GM18951 (cell line): Measurements from ENCODE around the gene FAM174B.

ENCODE experiments used
- POLR2A ChIP-seq: IDR thresholded peaks from 4 replicates; pipeline ENCODE4 v1.6.1; 2011; ENCODE audit warnings: mild to moderate bottlenecking; ENCODE audit not compliant: insufficient read length, insufficient read depth; ENCODE audit errors: extremely low read depth
- in situ Hi-C: fragments of 300-500 bp; cut with MboI; formaldehyde crosslinking; loops from one replicate; pipeline ENCODE4 v1.12.0; 2022; ENCODE audit warnings: low sequenced_read_pairs, mixed read lengths, inconsistent platforms; ENCODE audit not compliant: unreplicated experiment

FAM174B gene

DNA sequence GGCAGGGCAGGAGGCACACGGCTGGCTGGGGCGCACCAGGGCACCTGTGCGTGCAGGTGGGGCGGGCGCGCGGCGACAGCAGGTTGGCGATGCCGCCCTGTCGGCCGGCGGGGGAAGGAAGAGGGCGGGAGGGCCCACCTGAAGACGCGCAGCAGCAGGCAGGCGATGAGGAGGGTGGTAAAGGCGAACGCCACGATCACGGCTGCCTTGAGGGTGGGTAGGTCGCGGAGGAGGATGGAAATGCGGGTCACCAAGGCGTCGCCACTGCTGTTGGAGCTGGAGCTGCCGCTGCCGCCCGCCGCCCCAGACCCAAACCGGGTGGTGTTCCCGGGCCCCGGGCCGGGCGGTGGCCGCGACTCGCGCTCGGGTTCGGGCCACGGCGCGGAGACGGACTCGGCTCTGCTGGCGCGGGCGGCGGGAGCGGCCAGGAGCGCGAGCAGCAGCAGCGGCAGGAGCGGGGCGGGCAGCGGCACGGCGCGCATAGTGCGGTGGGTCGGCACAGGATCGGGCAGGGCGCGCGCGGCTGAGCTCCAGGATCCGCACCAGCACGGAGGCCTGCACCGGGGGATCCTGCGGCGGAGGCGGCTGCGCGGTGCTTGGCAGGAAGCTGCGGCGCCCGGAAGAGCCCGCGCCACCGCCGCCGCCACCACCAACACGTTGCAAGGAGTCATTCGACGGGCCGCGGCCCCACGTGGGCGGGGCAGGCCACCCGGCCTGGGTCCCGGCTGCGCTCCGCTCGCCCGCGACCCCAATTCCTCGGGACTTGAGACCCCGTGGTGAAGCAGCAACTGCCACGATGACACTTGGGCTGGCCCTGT, at the start of gene FAM174B:
FAM174B (minus strand) TSS at position 598 of the 818 bp plus-strand sequence.
- in situ Hi-C loops: no loop called here
- TF ChIP-seq POLR2A: no peak

DNA sequence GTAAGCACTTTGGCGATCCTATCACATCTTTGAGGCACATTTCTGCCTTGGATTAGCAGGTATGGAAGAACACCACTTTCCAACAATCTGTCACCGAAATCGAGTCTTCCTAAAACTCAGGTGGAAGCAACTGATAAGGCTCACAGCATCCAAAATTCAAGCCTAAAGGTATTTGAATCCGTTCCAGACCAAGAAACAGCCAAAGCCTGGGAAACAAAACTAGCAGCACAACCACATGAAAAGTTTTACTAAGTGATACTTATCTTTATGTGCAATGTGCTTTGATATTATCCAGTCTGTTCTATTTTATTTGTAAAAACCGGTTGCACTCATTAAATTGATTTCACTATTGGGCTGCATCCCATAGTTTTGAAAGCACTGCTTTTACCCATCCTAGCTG, 40.5 kb upstream of the FAM174B start:
- TF ChIP-seq POLR2A: no peak
- in situ Hi-C loops: no loop called here

DNA sequence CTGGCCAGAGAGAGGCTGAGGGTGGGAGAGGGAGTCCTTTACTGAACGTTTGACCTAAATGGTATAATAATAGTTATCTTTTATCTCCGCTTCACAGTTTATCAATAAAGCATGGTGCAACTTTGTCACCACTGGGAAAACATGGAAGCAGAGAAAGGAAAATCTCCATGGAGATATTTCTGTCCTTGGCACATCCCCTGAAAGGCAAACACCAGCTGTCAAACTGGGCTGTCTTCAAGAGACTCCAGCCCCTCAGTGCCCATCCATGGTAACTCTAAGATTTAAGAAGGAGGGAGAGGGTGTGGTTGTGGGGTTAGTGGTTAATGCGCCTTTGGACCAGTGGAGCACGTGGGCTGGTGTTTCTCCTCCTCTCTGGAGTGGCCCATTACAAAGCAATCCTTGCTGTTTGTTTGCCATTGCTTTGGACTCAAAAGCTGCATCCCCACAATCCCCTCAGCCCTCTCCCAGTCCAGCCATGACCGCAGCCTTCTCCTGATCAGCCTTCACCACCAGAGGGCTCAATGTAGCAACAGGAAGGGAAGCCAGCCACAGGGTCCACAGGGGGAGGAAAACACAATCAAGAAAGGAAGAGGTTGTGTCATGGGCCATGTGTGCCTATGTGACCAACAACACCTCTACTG, 38.2 kb upstream of the FAM174B start:
- in situ Hi-C loops: no loop called here
- no peak for TF ChIP-seq POLR2A

DNA sequence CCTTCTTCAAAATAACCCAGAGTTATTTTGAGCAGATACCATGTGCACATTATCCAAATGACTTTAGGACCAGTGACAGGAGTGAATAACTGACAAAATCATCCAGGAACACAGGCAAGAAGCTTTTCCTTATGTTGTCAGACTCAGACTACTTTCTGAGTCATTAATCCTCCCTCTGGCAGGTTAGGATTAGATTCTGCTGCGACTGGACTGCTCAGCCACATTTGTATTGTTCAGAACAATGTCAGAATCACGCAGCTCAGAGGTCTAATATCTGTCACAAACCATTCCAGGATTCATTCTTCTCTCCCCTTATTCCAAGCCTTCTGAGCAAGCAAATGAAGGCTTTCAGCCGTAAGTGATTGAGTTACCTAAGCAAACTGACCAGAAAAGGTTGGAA, 34.8 kb upstream of the FAM174B start:
- in situ Hi-C loops: no loop called here
- no peak for TF ChIP-seq POLR2A

DNA sequence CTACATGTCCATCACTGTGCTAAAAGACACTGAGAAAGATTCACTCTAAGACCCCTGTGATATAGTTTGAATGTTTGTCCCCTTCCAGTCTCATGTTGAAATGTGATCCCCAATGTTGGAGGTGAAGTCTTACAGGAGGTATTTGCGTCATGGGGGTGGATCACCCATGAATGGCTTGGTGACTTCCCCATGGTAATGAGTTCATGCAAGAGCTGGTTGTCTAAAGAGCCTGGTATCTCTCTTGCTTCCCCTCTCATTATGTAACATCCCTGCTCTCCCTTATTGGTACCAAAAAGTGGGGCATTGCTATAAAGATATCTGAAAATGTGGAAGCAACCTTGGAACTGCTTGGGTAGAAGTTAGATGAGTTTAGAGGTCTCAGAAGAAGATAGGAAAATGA, 32.2 kb upstream of the FAM174B start:
- in situ Hi-C loops: no loop called here
- no peak for TF ChIP-seq POLR2A

DNA sequence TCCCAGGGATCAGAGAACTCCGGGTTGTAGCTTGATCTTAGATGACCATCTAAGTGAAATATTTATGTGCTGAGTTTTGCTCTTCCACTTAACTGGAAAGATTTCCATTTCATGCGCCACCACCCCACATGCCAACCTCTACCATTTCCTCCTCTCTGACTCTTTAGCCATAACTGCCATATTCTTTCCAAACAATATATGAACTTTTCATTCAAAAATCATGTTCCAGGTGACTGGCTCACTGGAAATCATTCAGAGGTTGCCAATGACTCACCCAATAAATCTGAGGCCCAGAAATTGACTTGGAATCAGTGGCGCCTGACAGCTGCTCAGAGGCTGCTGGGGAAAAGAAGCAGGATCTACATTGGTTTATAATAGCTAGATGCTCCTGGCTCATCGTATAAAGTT, 31.6 kb upstream of the FAM174B start:
- in situ Hi-C loops: no loop called here
- no peak for TF ChIP-seq POLR2A

DNA sequence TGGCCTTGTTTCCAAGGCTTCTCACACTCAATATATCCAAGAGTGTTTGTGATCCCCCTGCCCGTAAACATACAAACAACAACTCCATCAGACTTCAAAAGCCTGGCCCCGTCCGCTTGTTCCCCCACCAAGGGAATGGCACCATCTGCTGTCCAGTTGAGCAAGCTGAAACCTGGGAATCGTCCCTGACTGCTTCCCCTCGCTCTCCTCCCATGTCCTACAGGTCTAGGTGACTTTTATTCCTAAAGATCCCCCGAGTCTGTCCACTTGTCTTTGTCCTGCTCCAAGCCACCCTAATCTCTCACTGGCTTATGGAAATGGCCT, 27.9 kb upstream of the FAM174B start:
- in situ Hi-C loops: no loop called here
- TF ChIP-seq POLR2A: no peak

DNA sequence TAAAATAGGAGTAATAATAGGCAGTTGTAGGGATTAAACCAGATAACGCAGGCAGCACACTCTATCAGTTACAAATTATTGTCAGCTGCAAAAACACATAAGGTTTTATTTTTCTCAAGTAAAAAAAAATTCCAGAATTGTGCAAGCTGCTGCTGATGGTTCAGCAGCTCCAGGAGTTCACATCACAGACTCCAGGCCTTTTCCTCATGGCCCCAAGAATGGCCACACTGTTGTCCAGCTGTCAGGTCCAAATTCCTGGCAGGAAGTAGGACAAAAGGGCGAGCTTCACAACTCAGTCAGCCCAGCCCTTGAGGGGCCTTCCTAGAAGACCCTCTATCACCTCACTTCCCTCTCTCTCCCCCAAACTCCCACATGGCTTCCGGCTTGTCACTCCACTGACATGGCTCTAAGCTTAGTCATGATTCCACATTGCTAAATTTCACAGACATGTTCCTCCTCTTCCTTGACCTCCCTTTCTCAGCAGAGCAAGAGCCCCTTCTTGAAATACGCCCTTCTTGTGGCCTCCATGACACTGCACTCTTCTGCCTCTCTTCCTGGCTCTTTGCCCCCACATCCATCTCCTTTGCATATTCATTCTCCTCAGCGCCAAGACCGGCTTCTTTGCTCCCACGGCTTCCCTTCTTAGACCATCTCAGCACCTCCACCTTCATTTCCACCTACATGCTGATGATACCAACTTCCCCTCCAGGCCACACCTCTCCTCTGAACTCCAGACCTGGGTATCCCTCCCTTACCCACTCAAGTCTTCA, 27.4 kb upstream of the FAM174B start:
- in situ Hi-C loops: no loop called here
- no peak for TF ChIP-seq POLR2A

DNA sequence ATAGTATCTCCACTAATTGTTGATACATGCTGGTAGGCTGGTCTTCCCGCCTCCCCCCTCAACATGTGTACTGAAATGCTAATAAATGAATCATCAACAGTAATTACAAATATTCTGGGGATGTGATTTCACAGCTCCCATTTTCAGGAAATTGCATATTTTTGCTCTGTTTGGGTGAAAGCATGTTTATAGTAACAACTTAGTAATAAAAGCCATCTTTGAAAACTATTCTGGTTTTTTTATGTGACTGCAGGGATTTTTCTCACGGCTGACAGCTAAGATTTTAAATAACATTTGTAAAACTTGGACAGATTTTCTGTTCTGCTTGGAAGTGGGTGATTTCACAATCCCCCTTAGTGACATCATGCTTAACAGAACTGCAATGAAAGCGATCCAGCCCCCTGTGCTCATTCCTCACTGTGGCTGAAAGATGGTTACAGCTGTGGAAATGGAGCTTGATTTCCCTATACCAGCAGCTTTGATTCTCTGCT, 25.6 kb upstream of the FAM174B start:
- no peak for TF ChIP-seq POLR2A
- in situ Hi-C loops: no loop called here

DNA sequence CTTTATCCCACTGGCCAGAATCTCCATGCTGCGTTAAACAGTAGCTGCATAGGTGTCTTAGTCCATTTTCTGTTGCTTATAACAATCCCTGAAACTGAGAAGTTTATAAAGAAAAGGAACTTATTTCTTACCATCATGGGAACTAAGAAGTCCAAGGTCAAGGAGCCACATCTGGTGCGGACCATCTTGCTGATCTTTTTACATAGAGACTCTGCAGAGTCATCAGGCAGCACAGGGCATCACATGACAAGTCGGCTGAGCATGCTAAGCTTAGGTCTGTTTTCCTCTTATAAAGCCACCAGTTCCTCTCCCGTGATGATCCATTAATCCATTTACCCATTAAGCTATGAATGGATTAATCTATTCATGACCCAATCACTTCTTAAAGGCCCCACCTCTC, 22.4 kb upstream of the FAM174B start:
- TF ChIP-seq POLR2A: no peak

DNA sequence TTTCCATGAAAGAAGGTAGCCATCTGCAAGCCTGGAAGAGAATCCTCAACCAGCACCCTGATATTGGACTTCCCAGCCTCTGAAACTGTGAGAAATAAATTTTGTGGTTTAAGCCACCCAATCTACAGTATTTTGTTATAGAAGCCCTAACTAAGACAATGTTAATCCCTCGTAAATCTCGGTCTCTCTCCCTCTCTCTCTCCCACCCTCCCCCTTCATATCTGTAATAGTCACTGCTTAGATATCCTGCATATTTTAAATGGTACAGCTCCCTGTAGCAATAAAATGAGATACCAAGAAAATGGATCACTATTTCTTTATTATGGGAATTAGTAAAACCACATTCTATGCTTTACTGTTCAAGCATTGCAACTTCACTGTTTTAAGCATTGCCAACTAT, 21.0 kb upstream of the FAM174B start:
- in situ Hi-C loops: no loop called here
- TF ChIP-seq POLR2A: no peak

More for the DNA sequence above, 22.4 kb upstream of the FAM174B start:
- in situ Hi-C loops: no loop called here

DNA sequence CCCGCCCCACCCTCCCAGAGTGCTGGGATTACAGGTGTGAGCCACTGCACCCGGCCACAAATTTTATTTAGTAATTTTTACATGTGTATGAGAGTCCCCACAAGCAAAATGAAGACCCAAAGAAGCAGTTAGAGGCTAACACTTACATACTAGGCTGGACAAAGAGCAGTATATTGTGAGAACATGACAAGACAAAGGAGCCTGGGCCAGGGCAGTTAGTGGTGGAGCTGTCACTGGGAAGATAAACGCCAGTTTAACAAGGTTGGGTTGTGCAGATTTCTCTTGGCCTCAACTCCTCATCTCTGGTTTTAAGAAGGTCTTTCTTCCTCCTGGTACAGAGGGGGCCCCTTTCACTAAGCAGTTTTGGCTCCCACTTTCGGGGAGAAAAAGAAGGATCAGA, 19.9 kb upstream of the FAM174B start:
- in situ Hi-C loops: no loop called here
- no peak for TF ChIP-seq POLR2A

DNA sequence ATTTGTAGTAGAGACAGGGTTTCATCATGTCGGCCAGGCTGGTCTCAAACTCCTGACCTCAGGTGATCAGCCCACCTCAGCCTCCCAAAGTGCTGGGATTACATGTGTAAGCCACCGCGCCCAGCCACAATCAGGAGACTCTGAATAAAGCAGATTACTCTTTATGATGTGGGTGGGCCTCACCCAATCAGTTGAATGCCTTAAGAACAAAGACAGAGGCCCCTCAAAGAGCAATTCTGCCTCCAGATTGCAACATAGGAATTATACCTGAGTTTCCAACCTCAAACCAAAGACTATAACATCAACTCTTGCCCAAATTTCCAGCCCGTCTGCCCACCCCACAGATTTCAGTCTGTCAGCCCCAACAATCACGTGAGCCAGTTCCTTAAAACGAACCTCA, 18.8 kb upstream of the FAM174B start:
- in situ Hi-C loops: no loop called here
- no peak for TF ChIP-seq POLR2A
